A673 (cell line): Measurements from ENCODE around the gene G3BP1.

Experiments
- EZH2 ChIP-seq: fragments of 200-600 bp; sonication (generic); IDR thresholded peaks from 2 replicates; pipeline ENCODE4 v1.6.1; 2017; ENCODE audit warnings: borderline replicate concordance, low read depth, mild to moderate bottlenecking, mixed read lengths, antibody characterized with exemption, low read length; ENCODE audit not compliant: poor library complexity, severe bottlenecking
- TF ChIP-seq, protein P1 (sequence below): fragments of 300-800, 200-600 bp; sonication (generic); conservative IDR thresholded peaks from 2 replicates; pipeline ENCODE4 v1.5.1; 2017; ENCODE audit warnings: low read depth, mild to moderate bottlenecking, antibody characterized with exemption, low read length, moderate library complexity, mixed read lengths

DNA sequence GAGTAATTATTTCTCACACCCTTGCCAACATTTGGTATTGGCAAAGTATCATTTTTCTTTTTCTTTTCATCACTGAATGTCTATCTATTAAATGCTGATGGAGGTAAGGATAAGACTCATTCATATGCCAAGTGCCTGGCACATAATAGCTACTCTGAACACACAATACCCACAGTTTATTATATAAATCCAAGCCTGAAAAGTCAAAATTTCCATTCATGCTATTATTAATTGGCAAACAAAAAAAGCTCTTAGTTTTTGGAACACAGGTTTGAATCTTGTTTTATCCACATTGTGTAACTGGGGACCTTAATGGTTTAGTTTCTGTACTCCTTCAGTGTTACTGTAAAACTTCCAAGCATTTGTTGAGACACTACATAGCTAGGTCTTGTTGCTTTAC lies 7.0 kb upstream of the G3BP1 start:
- TF ChIP-seq, protein P1, sequence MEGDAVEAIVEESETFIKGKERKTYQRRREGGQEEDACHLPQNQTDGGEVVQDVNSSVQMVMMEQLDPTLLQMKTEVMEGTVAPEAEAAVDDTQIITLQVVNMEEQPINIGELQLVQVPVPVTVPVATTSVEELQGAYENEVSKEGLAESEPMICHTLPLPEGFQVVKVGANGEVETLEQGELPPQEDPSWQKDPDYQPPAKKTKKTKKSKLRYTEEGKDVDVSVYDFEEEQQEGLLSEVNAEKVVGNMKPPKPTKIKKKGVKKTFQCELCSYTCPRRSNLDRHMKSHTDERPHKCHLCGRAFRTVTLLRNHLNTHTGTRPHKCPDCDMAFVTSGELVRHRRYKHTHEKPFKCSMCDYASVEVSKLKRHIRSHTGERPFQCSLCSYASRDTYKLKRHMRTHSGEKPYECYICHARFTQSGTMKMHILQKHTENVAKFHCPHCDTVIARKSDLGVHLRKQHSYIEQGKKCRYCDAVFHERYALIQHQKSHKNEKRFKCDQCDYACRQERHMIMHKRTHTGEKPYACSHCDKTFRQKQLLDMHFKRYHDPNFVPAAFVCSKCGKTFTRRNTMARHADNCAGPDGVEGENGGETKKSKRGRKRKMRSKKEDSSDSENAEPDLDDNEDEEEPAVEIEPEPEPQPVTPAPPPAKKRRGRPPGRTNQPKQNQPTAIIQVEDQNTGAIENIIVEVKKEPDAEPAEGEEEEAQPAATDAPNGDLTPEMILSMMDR, result no peak
- no peak for TF ChIP-seq EZH2
